Neural progenitor cell (in vitro differentiated cells): ENCODE measurements around the gene EAF1.

Source experiments
- CTCF ChIP-seq: fragments of 200-600 bp; sonication (generic); IDR thresholded peaks from 2 replicates; pipeline ENCODE4 v1.5.1; 2017; ENCODE audit warnings: antibody characterized with exemption, mild to moderate bottlenecking
- EZH2 ChIP-seq: fragments of 200-600 bp; sonication (generic); IDR thresholded peaks from 2 replicates; pipeline ENCODE4 v1.6.1; 2017; ENCODE audit warnings: antibody characterized with exemption, mild to moderate bottlenecking, moderate library complexity

- TF ChIP-seq CTCF (no peak), EZH2 (no peak)
These were observed 3.9 kb downstream of the EAF1 start for GRCh38 chr3:15431256-15431837.
